ENCODE results near the gene RGS12.

DNA sequence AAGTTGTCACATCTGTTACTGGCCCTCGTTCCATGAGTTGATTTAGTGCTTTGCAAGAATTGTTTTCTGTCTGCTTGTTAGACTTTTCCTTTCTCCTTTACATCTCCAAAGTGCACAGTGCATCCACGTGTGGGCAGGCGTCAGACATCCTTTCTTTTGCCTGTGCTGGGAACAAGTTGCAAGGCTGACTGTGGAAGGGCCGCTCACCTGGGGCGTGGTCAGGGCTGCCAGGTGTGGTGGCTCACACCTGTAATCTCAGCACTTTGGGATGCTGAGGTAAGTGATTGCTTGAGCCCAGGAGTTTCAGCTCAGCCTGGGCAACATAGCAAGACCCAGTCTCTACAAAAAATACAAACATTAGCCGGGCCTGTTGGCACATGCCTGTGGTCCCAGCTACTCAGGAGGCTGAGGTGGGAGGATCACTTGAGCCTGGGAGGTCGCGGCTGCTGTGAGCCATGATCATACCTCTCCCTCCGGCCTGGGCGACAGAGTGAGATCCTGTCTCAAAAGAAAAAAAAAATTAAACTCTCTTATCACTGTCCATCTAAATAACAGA lies 46.2 kb downstream of the RGS12 start:
- TF ChIP-seq, protein P1, sequence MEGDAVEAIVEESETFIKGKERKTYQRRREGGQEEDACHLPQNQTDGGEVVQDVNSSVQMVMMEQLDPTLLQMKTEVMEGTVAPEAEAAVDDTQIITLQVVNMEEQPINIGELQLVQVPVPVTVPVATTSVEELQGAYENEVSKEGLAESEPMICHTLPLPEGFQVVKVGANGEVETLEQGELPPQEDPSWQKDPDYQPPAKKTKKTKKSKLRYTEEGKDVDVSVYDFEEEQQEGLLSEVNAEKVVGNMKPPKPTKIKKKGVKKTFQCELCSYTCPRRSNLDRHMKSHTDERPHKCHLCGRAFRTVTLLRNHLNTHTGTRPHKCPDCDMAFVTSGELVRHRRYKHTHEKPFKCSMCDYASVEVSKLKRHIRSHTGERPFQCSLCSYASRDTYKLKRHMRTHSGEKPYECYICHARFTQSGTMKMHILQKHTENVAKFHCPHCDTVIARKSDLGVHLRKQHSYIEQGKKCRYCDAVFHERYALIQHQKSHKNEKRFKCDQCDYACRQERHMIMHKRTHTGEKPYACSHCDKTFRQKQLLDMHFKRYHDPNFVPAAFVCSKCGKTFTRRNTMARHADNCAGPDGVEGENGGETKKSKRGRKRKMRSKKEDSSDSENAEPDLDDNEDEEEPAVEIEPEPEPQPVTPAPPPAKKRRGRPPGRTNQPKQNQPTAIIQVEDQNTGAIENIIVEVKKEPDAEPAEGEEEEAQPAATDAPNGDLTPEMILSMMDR (conservative IDR thresholded peaks at IDR 0.05), result no peak
- TF ChIP-seq EZH2 (IDR thresholded peaks at IDR 0.05; ENCODE audit: low read depth), result no peak

All from PC-9 (cell line).